IMR-90 (cell line): ENCODE results near the gene LSM12. TPM values are rescaled to one million over a fixed set of nuclear protein-coding genes. Genes with fewer than 3 reads are reported as not detected.
A peak's percentile ranks its signal among the peaks of the same experiment; 100 is the strongest.

Source experiments
- ATAC-seq: fragments of 200-7000 bp; cut with Tn5 transposase; 2 replicates; pipeline ENCODE4 v1.9.1; 2020; ENCODE audit warnings: low read depth, mild to moderate bottlenecking, moderate library complexity
- BruUV-seq: library from RNA; stranded (reverse); fragments of 400-500 nt; replicated peaks from 2 replicates; lab custom pipeline; 2021; lab: Mats Ljungman, UMichigan
- CTCF ChIA-PET: fragments of 300-600 bp; formaldehyde crosslinking; extraction: SDS; loops from one replicate; lab custom pipeline; 2021; ENCODE audit warnings: antibody characterized with exemption; lab: Yijun Ruan, JAX
- POLR2A ChIA-PET: fragments of 300-600 bp; sonication (Branson Sonifier 250); formaldehyde crosslinking; loops from one replicate; lab custom pipeline; 2022; ENCODE audit warnings: antibody characterized with exemption; ENCODE audit not compliant: unreplicated experiment; lab: Charles Lee
- DNase-seq: peaks from one replicate; pipeline ENCODE4 v3.0.0; 2013
- H2AFZ ChIP-seq: replicated peaks from 2 replicates; pipeline ENCODE3; 2013; ENCODE audit warnings: low read length, mild to moderate bottlenecking; ENCODE audit not compliant: poor library complexity
- H2AK5ac ChIP-seq: 2 replicates; pipeline ENCODE4 v1.6.1; 2013; ENCODE audit warnings: low read depth, low read length, inconsistent platforms
- H2AK9ac ChIP-seq: replicated peaks from 2 replicates; pipeline ENCODE3; 2013; ENCODE audit warnings: mild to moderate bottlenecking, low read depth, low read length, moderate library complexity; ENCODE audit not compliant: poor library complexity
- H2BK120ac ChIP-seq: 2 replicates; pipeline ENCODE4 v1.6.1; 2013; ENCODE audit warnings: low read depth, low read length, inconsistent platforms
- H2BK15ac ChIP-seq: 3 replicates; pipeline ENCODE4 v1.6.1; 2013; ENCODE audit warnings: low read depth, low read length, inconsistent platforms
- H2BK20ac ChIP-seq: 2 replicates; pipeline ENCODE4 v1.6.1; 2013; ENCODE audit warnings: low read depth, mild to moderate bottlenecking, inconsistent platforms, low read length, moderate library complexity
- H2BK5ac ChIP-seq: 2 replicates; pipeline ENCODE4 v1.6.1; 2013; ENCODE audit warnings: mild to moderate bottlenecking, low read depth, low read length, inconsistent platforms; ENCODE audit not compliant: poor library complexity, severe bottlenecking
- H3K14ac ChIP-seq: replicated peaks from 2 replicates; pipeline ENCODE4 v1.6.1; 2013; ENCODE audit warnings: low read depth, low read length, inconsistent platforms
- H3K18ac ChIP-seq: 2 replicates; pipeline ENCODE4 v1.6.1; 2013; ENCODE audit warnings: low read depth, low read length, control low read depth
- H3K23ac ChIP-seq: 2 replicates; pipeline ENCODE4 v1.6.1; 2013; ENCODE audit warnings: low read depth, low read length, inconsistent platforms
- H3K27ac ChIP-seq: 2 replicates; pipeline ENCODE4 v1.5.1; 2013; ENCODE audit warnings: mild to moderate bottlenecking, control low read depth, low read length; ENCODE audit not compliant: insufficient read depth
- H3K27me3 ChIP-seq: 2 replicates; pipeline ENCODE4 v1.6.1; 2013; ENCODE audit warnings: low read length; ENCODE audit not compliant: control insufficient read depth, insufficient read depth
- H3K36me3 ChIP-seq: 2 replicates; pipeline ENCODE4 v1.6.1; 2013; ENCODE audit warnings: low read length, mixed read lengths; ENCODE audit not compliant: control insufficient read depth, insufficient read depth
- H3K4ac ChIP-seq: 2 replicates; pipeline ENCODE4 v1.6.1; 2013; ENCODE audit warnings: low read depth, low read length, inconsistent platforms
- H3K4me1 ChIP-seq: 2 replicates; pipeline ENCODE4 v1.6.1; 2013; ENCODE audit warnings: low read length, mixed read lengths; ENCODE audit not compliant: control insufficient read depth, insufficient read depth
- H3K4me2 ChIP-seq: 2 replicates; pipeline ENCODE4 v1.6.1; 2013; ENCODE audit warnings: low read depth, mild to moderate bottlenecking, control low read depth, low read length, moderate library complexity
- H3K4me3 ChIP-seq: 2 replicates; pipeline ENCODE4 v1.5.1; 2013; ENCODE audit warnings: low read depth, mild to moderate bottlenecking, control low read depth, low read length, moderate library complexity; ENCODE audit not compliant: insufficient read depth
- H3K56ac ChIP-seq: 2 replicates; pipeline ENCODE4 v1.6.1; 2013; ENCODE audit warnings: low read length, inconsistent platforms; ENCODE audit not compliant: insufficient read depth; ENCODE audit errors: extremely low read depth
- H3K79me1 ChIP-seq, 2 experiments: 2 replicates each; pipeline ENCODE4 v1.6.1; 2013; ENCODE audit warnings: low read length in 2 of 2, inconsistent platforms in 1 of 2, low read depth in 1 of 2
- H3K9ac ChIP-seq: 2 replicates; pipeline ENCODE4 v1.6.1; 2013; ENCODE audit warnings: low read depth, low read length, control low read depth
- H3K9me1 ChIP-seq: 2 replicates; pipeline ENCODE4 v1.6.1; 2013; ENCODE audit warnings: low read length, inconsistent platforms; ENCODE audit not compliant: insufficient read depth
- H3K9me3 ChIP-seq: 2 replicates; pipeline ENCODE4 v1.6.1; 2013; ENCODE audit warnings: low read length; ENCODE audit not compliant: control insufficient read depth, insufficient read depth
- H4K20me1 ChIP-seq: 2 replicates; pipeline ENCODE4 v1.6.1; 2013; ENCODE audit warnings: low read length, inconsistent platforms; ENCODE audit not compliant: insufficient read depth
- H4K5ac ChIP-seq: 2 replicates; pipeline ENCODE4 v1.6.1; 2013; ENCODE audit warnings: mild to moderate bottlenecking, low read depth, low read length, control low read depth
- H4K8ac ChIP-seq, 2 experiments: 2 replicates each; pipeline ENCODE4 v1.6.1; 2013; ENCODE audit warnings: low read depth in 2 of 2, low read length in 2 of 2, control low read depth in 1 of 2, inconsistent platforms in 1 of 2
- H4K91ac ChIP-seq: 2 replicates; pipeline ENCODE4 v1.6.1; 2013; ENCODE audit warnings: low read depth, low read length, inconsistent platforms; ENCODE audit not compliant: insufficient read depth
- FOS ChIP-seq: fragments of 150-350 bp; IDR thresholded peaks from 2 replicates; pipeline ENCODE4 v1.6.1; 2016; ENCODE audit warnings: low read depth, low read length
- NFE2L2 ChIP-seq: fragments of 150-350 bp; IDR thresholded peaks from 2 replicates; pipeline ENCODE4 v1.6.1; 2016; ENCODE audit warnings: low read depth, mild to moderate bottlenecking, low read length
- RFX5 ChIP-seq: IDR thresholded peaks from 2 replicates; pipeline ENCODE4 v1.8.0; 2012; ENCODE audit warnings: low read depth, mild to moderate bottlenecking, low read length, moderate library complexity
- WGBS, 2 experiments: methylation state at CpG; one replicate each; pipeline versions ENCODE4 v1.1.5 to v1.1.7; 2013; ENCODE audit warnings: missing lambda C conversion rate in 2 of 2; ENCODE audit not compliant: insufficient read length in 1 of 2; ENCODE audit errors: extremely low coverage in 2 of 2; 5-methylcytosine and 5-hydroxymethylcytosine counted together
- dilution Hi-C: fragments of 300-500 bp; cut with HindIII; formaldehyde crosslinking; loops from one replicate; pipeline ENCODE4 v1.14.3; 2018; ENCODE audit warnings: low sequenced_read_pairs; ENCODE audit not compliant: unreplicated experiment
- in situ Hi-C: fragments of 300-500 bp; cut with MboI; formaldehyde crosslinking; loops from 3 replicates; pipeline ENCODE4 v1.14.3; 2019; ENCODE audit warnings: low sequenced_read_pairs, inconsistent platforms, mixed read lengths
- intact Hi-C: fragments of 100-400 bp; cut with micrococcal nuclease; formaldehyde crosslinking; loops from 2 replicates; pipeline ENCODE4 v1.10.0; 2022
- polyA plus RNA-seq, 3 experiments: library from polyadenylated mRNA; depleted of rRNA; stranded (reverse); fragments of >200 nt; gene quantifications; 2 replicates each; pipeline ENCODE4 v1.2.3, GENCODE V29; 2012; ENCODE audit warnings: low replicate concordance in 1 of 3
- total RNA-seq: library from RNA; depleted of rRNA; stranded (reverse); fragments of >200 nt; gene quantifications from 2 replicates; pipeline ENCODE4 v1.2.3, GENCODE V29; 2012

Gene LSM12
- total and polyA plus RNA-seq, 2 of the 4 experiments (the other 2 are of a cell fraction) = 38.0 to 41.0 TPM

GRCh38 chr17:44087319-44087718, 20.8 kb upstream of the LSM12 start:
- H3K4ac ChIP-seq = peak overlapping the region; percentile 81
- peak overlapping the region; percentile 60 for H3K9ac ChIP-seq
- peak overlapping the region; percentile 81 for H2BK120ac ChIP-seq
- no peak overlapping the region for H3K18ac ChIP-seq
- peak overlapping the region; percentile 83 for H2BK5ac ChIP-seq
- no peak for ATAC-seq
- peak overlapping the region; percentile 28 for H2AFZ ChIP-seq
- peak overlapping the region; percentile 57 for H3K14ac ChIP-seq
- peak overlapping the region; percentile 66 for H2AK9ac ChIP-seq
- H3K9me1 ChIP-seq = peaks cover 10% of the 10 kb centered on the region; the same call in 1 of the 2 replicates
- WGBS, 2 experiments = 38% methylated on average over 3 of the region's 8 CpGs; no CpG with 5 or more reads in 1 of the 2 experiments
- in situ Hi-C loops (no loop called here), dilution Hi-C loops (no loop called here), intact Hi-C loops (no loop called here)
- H4K20me1 ChIP-seq = peaks cover 10% of the 10 kb centered on the region; the same call in 1 of the 2 replicates
- no peaks in the 10 kb centered on the region for H3K9me3 ChIP-seq
- no peak overlapping the region for H4K5ac ChIP-seq
- peaks cover 15 to 76% of the 10 kb centered on the region in 2 experiments; a peak in 3 of 4 replicates for H3K79me1 ChIP-seq
- H3K4me1 ChIP-seq = peaks cover 17% of the 10 kb centered on the region
- BruUV-seq = no TSS peak
- no peak overlapping the region for H3K4me3 ChIP-seq
- CTCF ChIA-PET = interaction anchor here (1.3 kb wide), 1 partner anchor 28 kb away, joined by 4 read pairs; no protein-coding TSS in a partner anchor
- peak overlapping the region; percentile 2; the same call in 1 of the 3 replicates for H2BK15ac ChIP-seq
- H3K36me3 ChIP-seq = peaks cover 40% of the 10 kb centered on the region
- peak overlapping the region; percentile 77 for H4K91ac ChIP-seq
- peak overlapping the region; percentile 82 for H3K23ac ChIP-seq
- peak overlapping the region; percentile 86 for H2AK5ac ChIP-seq
- H3K4me2 ChIP-seq = peak overlapping the region; percentile 25
- TF ChIP-seq RFX5 = no peak
- TF ChIP-seq FOS = no peak
- TF ChIP-seq NFE2L2 = no peak
- H3K27me3 ChIP-seq = no peaks in the 10 kb centered on the region
- DNase-seq = no peak
- POLR2A ChIA-PET = interaction anchor here (0.7 kb wide), 1 partner anchor 18 kb away, joined by 5 read pairs; no protein-coding TSS in a partner anchor
- peak overlapping the region in 1 of 2 experiments; percentile 36; a peak in 2 of 4 replicates for H4K8ac ChIP-seq
- no peak overlapping the region for H3K56ac ChIP-seq
- peak overlapping the region; percentile 71 for H3K27ac ChIP-seq
- H2BK20ac ChIP-seq = peak overlapping the region; percentile 63
